ENCODE data around the gene PRRC2B. TPM values are rescaled to one million over a fixed set of nuclear protein-coding genes. Genes with fewer than 3 reads are reported as not detected.

Gene PRRC2B
- total and polyA plus RNA-seq, 12 donors: 26.4 to 153 (median 126) TPM

GRCh38 chr9:131461166-131461565 is 67.3 kb downstream of the PRRC2B start:
- H3K36me3 ChIP-seq: peaks cover 0 to 100% (median 69%) of the 10 kb centered on the region in 9 donors
- peaks cover 0 to 6% (median 0%) of the 10 kb centered on the region in 9 donors for H3K4me1 ChIP-seq
- H3K27me3 ChIP-seq: no peaks in the 10 kb centered on the region
- H3K4me3 ChIP-seq: no peak overlapping the region
- ATAC-seq: peak in 1 of 8 donors; percentile 13
- 76 to 97% methylated on average over 1 of the region's 1 CpG for WGBS, 2 donors
- no peak for DNase-seq
- TF ChIP-seq, protein P1, sequence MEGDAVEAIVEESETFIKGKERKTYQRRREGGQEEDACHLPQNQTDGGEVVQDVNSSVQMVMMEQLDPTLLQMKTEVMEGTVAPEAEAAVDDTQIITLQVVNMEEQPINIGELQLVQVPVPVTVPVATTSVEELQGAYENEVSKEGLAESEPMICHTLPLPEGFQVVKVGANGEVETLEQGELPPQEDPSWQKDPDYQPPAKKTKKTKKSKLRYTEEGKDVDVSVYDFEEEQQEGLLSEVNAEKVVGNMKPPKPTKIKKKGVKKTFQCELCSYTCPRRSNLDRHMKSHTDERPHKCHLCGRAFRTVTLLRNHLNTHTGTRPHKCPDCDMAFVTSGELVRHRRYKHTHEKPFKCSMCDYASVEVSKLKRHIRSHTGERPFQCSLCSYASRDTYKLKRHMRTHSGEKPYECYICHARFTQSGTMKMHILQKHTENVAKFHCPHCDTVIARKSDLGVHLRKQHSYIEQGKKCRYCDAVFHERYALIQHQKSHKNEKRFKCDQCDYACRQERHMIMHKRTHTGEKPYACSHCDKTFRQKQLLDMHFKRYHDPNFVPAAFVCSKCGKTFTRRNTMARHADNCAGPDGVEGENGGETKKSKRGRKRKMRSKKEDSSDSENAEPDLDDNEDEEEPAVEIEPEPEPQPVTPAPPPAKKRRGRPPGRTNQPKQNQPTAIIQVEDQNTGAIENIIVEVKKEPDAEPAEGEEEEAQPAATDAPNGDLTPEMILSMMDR (IDR thresholded peaks at IDR 0.05): no peak
- no peak overlapping the region for H3K27ac ChIP-seq
- intact Hi-C loops (cut with DNase I): no loop called here
- no peaks in the 10 kb centered on the region for H3K9me3 ChIP-seq

DNA sequence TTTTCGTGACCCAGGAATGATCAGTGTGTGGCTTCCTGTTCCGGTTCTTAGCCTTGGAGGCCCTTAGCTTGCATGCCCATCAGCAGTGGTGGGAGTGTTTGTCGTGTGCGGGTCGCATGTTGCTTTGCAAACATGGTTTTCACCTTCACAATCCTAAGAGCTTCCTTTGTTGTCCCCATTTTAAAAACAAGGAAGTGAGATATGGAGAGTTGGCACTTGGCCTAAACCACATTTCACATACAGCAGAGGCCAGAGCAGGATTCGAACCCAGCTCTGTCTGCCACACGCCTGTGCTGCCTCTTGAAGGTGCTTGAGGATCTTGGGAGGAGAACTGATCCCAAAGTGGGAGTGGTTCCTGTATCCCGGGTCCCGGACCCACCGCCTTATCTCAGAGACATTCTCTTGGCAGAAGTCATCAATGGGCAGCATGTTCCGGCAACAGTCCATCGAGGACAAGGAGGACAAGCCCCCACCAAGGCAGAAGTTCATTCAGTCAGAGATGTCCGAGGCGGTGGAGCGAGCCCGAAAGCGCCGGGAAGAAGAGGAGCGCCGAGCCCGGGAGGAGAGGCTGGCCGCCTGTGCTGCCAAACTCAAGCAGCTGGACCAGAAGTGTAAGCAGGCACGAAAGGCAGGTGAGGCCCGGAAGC is 70.6 kb downstream of the PRRC2B start:
- H3K4me1 ChIP-seq: peaks cover 0 to 6% (median 0%) of the 10 kb centered on the region in 9 donors
- no peak for DNase-seq
- no peak overlapping the region for H3K4me3 ChIP-seq
- peak in 1 of 8 donors; percentile 40 for ATAC-seq
- H3K9me3 ChIP-seq: no peaks in the 10 kb centered on the region
- no peak overlapping the region for H3K27ac ChIP-seq
- intact Hi-C loops (cut with DNase I): no loop called here
- WGBS, 2 donors: 75 to 76% methylated on average over 24 of the region's 24 CpGs
- H3K27me3 ChIP-seq: no peaks in the 10 kb centered on the region
- H3K36me3 ChIP-seq: peaks cover 0 to 100% (median 64%) of the 10 kb centered on the region in 9 donors
- TF ChIP-seq, protein P1 (IDR thresholded peaks at IDR 0.05): no peak

- no peaks in the 10 kb centered on the region for H3K9me3 ChIP-seq
- no peak for DNase-seq
- intact Hi-C loops (cut with DNase I): no loop called here
Observed at GRCh38 chr9:131465401-131465800, 71.5 kb downstream of the PRRC2B start.

DNA sequence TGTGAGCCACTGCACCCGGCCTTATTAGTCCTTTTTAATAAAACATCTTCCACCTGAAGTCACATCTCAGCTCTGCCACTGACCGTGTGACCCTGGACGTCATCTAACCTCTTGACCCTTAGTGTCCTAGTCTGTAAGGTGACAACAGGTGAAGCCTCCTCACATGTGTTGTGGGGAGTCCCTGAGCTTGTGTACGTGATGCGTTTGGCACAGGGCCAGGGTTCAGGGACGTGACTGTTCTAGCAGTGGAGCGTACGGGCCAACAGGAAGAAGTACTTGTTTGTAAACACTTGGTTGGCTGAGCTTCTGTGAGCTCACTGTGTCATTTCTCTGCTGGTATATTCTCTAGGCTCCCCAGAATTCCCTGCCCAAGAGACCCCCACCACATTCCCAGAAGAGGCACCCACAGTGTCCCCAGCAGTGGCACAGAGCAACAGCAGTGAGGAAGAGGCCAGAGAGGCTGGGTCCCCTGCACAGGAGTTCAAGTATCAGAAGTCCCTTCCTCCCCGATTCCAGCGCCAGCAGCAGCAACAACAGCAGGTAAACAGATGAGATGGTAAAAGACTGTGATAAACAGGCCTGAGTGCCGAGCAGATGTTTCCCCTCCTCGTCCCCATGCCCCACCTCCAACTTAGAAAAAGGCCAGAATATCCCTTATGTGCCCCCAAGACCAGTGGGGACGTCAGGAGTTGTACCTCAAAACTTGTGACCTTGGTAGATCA is 73.5 kb downstream of the PRRC2B start:
- Histone ChIP-seq H3K4me3 (no peak overlapping the region), H3K36me3 (peaks cover 0 to 100% (median 70%) of the 10 kb centered on the region in 9 donors), H3K9me3 (peaks cover 0 to 10% (median 0%) of the 10 kb centered on the region in 11 donors), H3K27ac (no peak overlapping the region), H3K27me3 (no peaks in the 10 kb centered on the region), H3K4me1 (peaks cover 0 to 6% (median 0%) of the 10 kb centered on the region in 9 donors)
- ATAC-seq: peak in 3 of 8 donors; percentile 33 to 34 (median 34)
- intact Hi-C loops (cut with DNase I): no loop called here
- TF ChIP-seq, protein P1 (IDR thresholded peaks at IDR 0.05): no peak
- 68 to 69% methylated on average over 13 of the region's 13 CpGs for WGBS, 2 donors
- DNase-seq: no peak

More at GRCh38 chr9:131465401-131465800, 71.5 kb downstream of the PRRC2B start:
- peaks cover 0 to 6% (median 0%) of the 10 kb centered on the region in 9 donors for H3K4me1 ChIP-seq
- H3K36me3 ChIP-seq: peaks cover 0 to 100% (median 65%) of the 10 kb centered on the region in 9 donors
- H3K4me3 ChIP-seq: no peak overlapping the region
- ATAC-seq: no peak
- TF ChIP-seq, protein P1 (IDR thresholded peaks at IDR 0.05): no peak
- 91 to 93% methylated on average over 6 of the region's 6 CpGs for WGBS, 2 donors
- H3K27ac ChIP-seq: no peak overlapping the region
- H3K27me3 ChIP-seq: no peaks in the 10 kb centered on the region
